Measurements from ENCODE around the gene SPATA6L. TPM values are rescaled to one million over a fixed set of nuclear protein-coding genes. Genes with fewer than 3 reads are reported as not detected.

SPATA6L gene
- total and polyA plus RNA-seq, 2 of the 4 experiments (the other 2 are of a cell fraction): 0.18 to 0.84 TPM

DNA sequence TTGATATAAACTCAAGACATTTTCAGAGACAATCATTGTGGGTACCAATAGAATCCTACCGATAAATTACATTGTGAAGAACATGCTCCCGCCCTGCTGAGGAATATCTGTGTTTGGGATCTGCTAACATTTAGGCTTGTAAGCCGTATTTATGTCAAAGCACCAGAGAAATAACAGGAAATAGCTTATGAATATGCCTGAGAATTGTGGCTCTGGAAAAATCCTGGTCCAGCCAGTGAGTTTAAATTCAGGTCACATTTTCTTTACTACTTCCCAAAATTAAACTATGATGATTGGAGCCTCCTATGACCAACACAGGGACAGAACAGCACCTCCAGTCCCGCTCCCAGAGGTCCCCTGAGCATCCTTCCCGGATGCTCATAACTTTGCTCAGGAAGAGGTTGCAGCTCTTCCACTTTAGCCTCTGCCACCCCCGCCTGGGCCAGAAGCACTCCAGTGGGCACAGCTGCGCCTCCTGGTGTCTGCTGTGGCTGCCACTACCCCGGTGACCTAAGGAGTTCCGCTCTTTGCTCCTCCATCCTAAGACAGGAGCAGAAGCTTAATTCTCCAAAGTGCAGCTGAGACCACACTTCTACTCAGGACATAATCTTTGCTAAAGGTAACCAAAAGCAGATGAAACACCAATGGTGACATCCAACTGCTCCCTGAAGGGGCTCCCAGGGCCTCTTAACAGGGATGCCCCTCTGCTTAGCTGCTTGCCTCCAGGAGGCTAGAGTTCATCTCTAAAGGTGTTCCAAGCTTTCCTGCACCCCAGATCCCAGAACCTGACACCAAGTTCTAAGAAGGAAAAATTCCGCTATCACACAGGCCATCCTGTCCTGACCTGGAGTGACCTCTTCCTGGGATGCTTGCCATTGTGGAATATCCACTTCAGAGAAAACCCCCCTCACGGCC lies 117.2 kb downstream of the SPATA6L start:
- Histone ChIP-seq H2BK5ac (ENCODE audit: low read depth, low read length, poor library complexity, severe bottlenecking) (no peak overlapping the region), H3K9ac (ENCODE audit: low read depth, low read length) (no peak overlapping the region), H2BK15ac (ENCODE audit: low read depth, low read length) (no peak overlapping the region), H2AFZ (replicated peaks; ENCODE audit: low read length, poor library complexity) (peak overlapping the region; percentile 7), H4K20me1 (ENCODE audit: insufficient read depth, low read length) (no peaks in the 10 kb centered on the region), H3K9me3 (ENCODE audit: control insufficient read depth, insufficient read depth, low read length) (no peaks in the 10 kb centered on the region), H2BK20ac (ENCODE audit: low read depth, low read length) (no peak overlapping the region), H2BK120ac (ENCODE audit: low read depth, low read length) (no peak overlapping the region), H3K79me1 (ENCODE audit: low read depth in 1 of 2, low read length in 2 of 2) (no peaks in the 10 kb centered on the region), H4K5ac (ENCODE audit: low read depth, low read length) (no peak overlapping the region), H2AK9ac (replicated peaks; ENCODE audit: low read depth, low read length, poor library complexity) (no peak overlapping the region), H3K18ac (ENCODE audit: low read depth, low read length) (no peak overlapping the region), H3K27me3 (ENCODE audit: control insufficient read depth, insufficient read depth, low read length) (0 out of 2 replicates have a peak, but pooled peaks cover 2% of the 10 kb centered on the region), H3K36me3 (ENCODE audit: control insufficient read depth, insufficient read depth, low read length) (no peaks in the 10 kb centered on the region), H3K56ac (ENCODE audit: extremely low read depth, insufficient read depth, low read length) (no peak overlapping the region), H4K8ac (ENCODE audit: low read depth in 2 of 2, low read length in 2 of 2) (no peak overlapping the region), H3K27ac (ENCODE audit: insufficient read depth, low read length) (no peak overlapping the region), H3K14ac (replicated peaks; ENCODE audit: low read depth, low read length) (no peak overlapping the region), H3K4me3 (ENCODE audit: insufficient read depth, low read depth, low read length) (no peak overlapping the region), H4K91ac (ENCODE audit: insufficient read depth, low read depth, low read length) (no peak overlapping the region), H3K9me1 (ENCODE audit: insufficient read depth, low read length) (no peaks in the 10 kb centered on the region), H3K4ac (ENCODE audit: low read depth, low read length) (no peak overlapping the region), H3K4me2 (ENCODE audit: low read depth, low read length) (no peak overlapping the region), H2AK5ac (ENCODE audit: low read depth, low read length) (no peak overlapping the region), H3K23ac (ENCODE audit: low read depth, low read length) (no peak overlapping the region), H3K4me1 (ENCODE audit: control insufficient read depth, insufficient read depth, low read length) (peaks cover 2% of the 10 kb centered on the region)
- in situ Hi-C loops (cut with MboI; ENCODE audit: low sequenced_read_pairs): no loop called here
- CTCF ChIA-PET: interaction anchor here (0.7 kb wide), 1 partner anchor 11 kb away, joined by 3 read pairs; no protein-coding TSS in a partner anchor
- BruUV-seq (replicated peaks): no TSS peak
- WGBS, 2 experiments (ENCODE audit: extremely low coverage in 2 of 2, insufficient read length in 1 of 2): 59% methylated on average over 4 of the region's 11 CpGs; no CpG with 5 or more reads in 1 of the 2 experiments
- TF ChIP-seq RAD21 (IDR thresholded peaks at IDR 0.05; ENCODE audit: low read length) (no peak), NFE2L2 (IDR thresholded peaks at IDR 0.05; ENCODE audit: low read depth, low read length) (no peak), FOS (IDR thresholded peaks at IDR 0.05; ENCODE audit: low read depth, low read length) (no peak), SMC3 (IDR thresholded peaks at IDR 0.05; ENCODE audit: low read depth, low read length) (no peak; the same call in 1 of the 2 replicates), RFX5 (IDR thresholded peaks at IDR 0.05; ENCODE audit: low read depth, low read length) (no peak), POLR2A (IDR thresholded peaks at IDR 0.05; ENCODE audit: low read depth, low read length) (no peak), CHD1 (IDR thresholded peaks at IDR 0.05; ENCODE audit: low read depth, low read length) (no peak)
- dilution Hi-C loops (cut with HindIII; ENCODE audit: low sequenced_read_pairs, unreplicated experiment): no loop called here
- intact Hi-C loops (cut with micrococcal nuclease): no loop called here
- ATAC-seq (ENCODE audit: low read depth) (no peak), DNase-seq (no peak)
- POLR2A ChIA-PET (ENCODE audit: unreplicated experiment): no interaction called here

Other genes starting within 250 kb of the SPATA6L start
- gene SLC1A1, start 176.0 kb downstream of the SPATA6L start, total RNA-seq (2012; rRNA removed): 3.9 and 4.1 TPM in 2 replicates
- 1.7 and 2.2 TPM in 2 replicates for gene SLC1A1, start 176.0 kb downstream of the SPATA6L start, polyA plus RNA-seq (2012; rRNA removed)
- gene PLPP6, start 4.2 kb downstream of the SPATA6L start, total RNA-seq (2012; rRNA removed): 3.3 and 3.4 TPM in 2 replicates
- 5.3 and 5.9 TPM in 2 replicates for gene PLPP6, start 4.2 kb downstream of the SPATA6L start, polyA plus RNA-seq (2012; rRNA removed)
- gene CDC37L1, start 13.1 kb upstream of the SPATA6L start, total RNA-seq (2012; rRNA removed): 6.6 and 12.8 TPM in 2 replicates
- 6.5 and 7.3 TPM in 2 replicates for gene CDC37L1, start 13.1 kb upstream of the SPATA6L start, polyA plus RNA-seq (2012; rRNA removed)
- 24.7 and 33.3 TPM in 2 replicates for gene AK3, start 74.7 kb upstream of the SPATA6L start, total RNA-seq (2012; rRNA removed)
- 20.2 and 26.2 TPM in 2 replicates for gene AK3, start 74.7 kb upstream of the SPATA6L start, polyA plus RNA-seq (2012; rRNA removed)
- gene RCL1, start 126.5 kb upstream of the SPATA6L start, total RNA-seq (2012; rRNA removed): 13.8 and 14.7 TPM in 2 replicates
- 11.4 and 12.3 TPM in 2 replicates for gene RCL1, start 126.5 kb upstream of the SPATA6L start, polyA plus RNA-seq (2012; rRNA removed)